ENCODE data around the gene CST3.

DNA sequence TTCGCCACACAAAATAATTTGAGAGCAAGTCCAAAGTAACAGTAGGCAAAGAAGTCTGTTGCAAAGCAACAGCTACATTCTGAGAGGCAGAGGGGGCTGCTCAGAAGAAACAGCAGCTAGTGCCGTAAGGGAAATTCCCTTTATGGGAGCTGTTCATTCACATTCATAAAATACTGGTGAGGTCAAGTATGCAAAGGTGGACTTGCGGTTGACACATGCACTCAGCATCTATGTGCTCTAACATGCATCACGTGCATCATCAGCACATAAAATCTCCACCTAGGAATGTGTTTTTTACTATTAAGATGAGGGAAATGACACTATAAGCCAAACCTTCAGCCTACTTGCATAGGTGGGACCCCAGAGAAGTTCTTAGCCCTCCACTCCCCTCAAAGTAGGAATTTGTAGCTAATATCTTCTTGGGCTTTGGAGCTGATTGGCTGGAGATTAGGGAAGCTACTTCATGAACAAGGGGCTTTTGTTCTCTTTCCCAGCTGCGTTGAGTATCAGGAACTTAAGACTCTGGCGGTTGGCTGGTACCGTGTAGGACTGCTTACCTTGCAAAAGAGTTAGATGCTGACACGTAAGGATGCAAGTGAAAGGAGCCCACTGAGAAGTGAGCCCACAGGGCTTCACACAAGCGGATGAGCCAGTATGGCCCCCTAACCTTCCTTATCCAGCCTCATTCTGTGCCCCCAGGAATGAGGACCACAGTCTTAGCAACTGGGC is 12.4 kb downstream of the CST3 start:
- no peak for TF ChIP-seq POLR2A (IDR thresholded peaks at IDR 0.05)
- TF ChIP-seq EP300 (IDR thresholded peaks at IDR 0.05): no peak
